ENCODE measurements around the gene CMTM4. TPM values are rescaled to one million over a fixed set of nuclear protein-coding genes. Genes with fewer than 3 reads are reported as not detected.

The CMTM4 gene
- total RNA-seq, 1 donor: 20.7 TPM

- DNase-seq (ENCODE audit: low read depth): no peak
- no peak overlapping the region for H3K4me3 ChIP-seq (ENCODE audit: low read depth, low read length)
- TF ChIP-seq CTCF (IDR thresholded peaks at IDR 0.05; ENCODE audit: insufficient read depth, low read depth, low read length): no peak
Observed at GRCh38 chr16:66677179-66677578, 19.4 kb downstream of the CMTM4 start.

GRCh38 chr16:66676599-66676998, 19.9 kb downstream of the CMTM4 start:
- DNase-seq (ENCODE audit: low read depth): no peak
- H3K4me3 ChIP-seq (ENCODE audit: low read depth, low read length): no peak overlapping the region
- TF ChIP-seq CTCF (IDR thresholded peaks at IDR 0.05; ENCODE audit: insufficient read depth, low read depth, low read length): no peak

GRCh38 chr16:66673691-66674090, 22.9 kb downstream of the CMTM4 start:
- H3K4me3 ChIP-seq (ENCODE audit: low read depth, low read length): no peak overlapping the region
- DNase-seq (ENCODE audit: low read depth): no peak
- no peak for TF ChIP-seq CTCF (IDR thresholded peaks at IDR 0.05; ENCODE audit: insufficient read depth, low read depth, low read length)

GRCh38 chr16:66670691-66671388, 25.7 kb downstream of the CMTM4 start:
- TF ChIP-seq CTCF (IDR thresholded peaks at IDR 0.05; ENCODE audit: insufficient read depth, low read depth, low read length): no peak
- no peak overlapping the region for H3K4me3 ChIP-seq (ENCODE audit: low read depth, low read length)
- no peak for DNase-seq (ENCODE audit: low read depth)

GRCh38 chr16:66668777-66669444, 27.6 kb downstream of the CMTM4 start:
- TF ChIP-seq CTCF (IDR thresholded peaks at IDR 0.05; ENCODE audit: insufficient read depth, low read depth, low read length): no peak
- no peak overlapping the region for H3K4me3 ChIP-seq (ENCODE audit: low read depth, low read length)
- DNase-seq (ENCODE audit: low read depth): peak; percentile 33

GRCh38 chr16:66667944-66668343, 28.6 kb downstream of the CMTM4 start:
- no peak for TF ChIP-seq CTCF (IDR thresholded peaks at IDR 0.05; ENCODE audit: insufficient read depth, low read depth, low read length)
- DNase-seq (ENCODE audit: low read depth): no peak
- no peak overlapping the region for H3K4me3 ChIP-seq (ENCODE audit: low read depth, low read length)
